Stomach (tissue), 9 donors: ENCODE data around the gene CUX1. TPM values are rescaled to one million over a fixed set of nuclear protein-coding genes. Genes with fewer than 3 reads are reported as not detected.

Experiments
- DNase-seq, 2 donors: peaks; one replicate each; pipeline versions ENCODE4 v3.0.0 to v3.0.0-alpha.2; 2013 to 2019
- H3K27ac ChIP-seq, 5 donors: fragments of 200-600 bp in 4 of 5; sonication (generic) in 4 of 5; one replicate each; pipeline ENCODE4 v1.5.1; 2013 to 2019; ENCODE audit warnings: mild to moderate bottlenecking in 1 of 5, moderate library complexity in 1 of 5
- H3K27me3 ChIP-seq, 3 donors: fragments of 200-600 bp; sonication (generic); one replicate each; pipeline ENCODE4 v1.5.1; 2017 to 2019; ENCODE audit warnings: mixed run types in 1 of 3
- H3K36me3 ChIP-seq, 4 donors: fragments of 200-600 bp; sonication (generic); 1 replicate in 3 of 4; 2 replicates in 1 of 4; pipeline ENCODE4 v1.5.1; 2016 to 2019
- H3K4me1 ChIP-seq, 4 donors: fragments of 200-600 bp; sonication (generic); one replicate each; pipeline ENCODE4 v1.5.1; 2016 to 2019
- H3K4me3 ChIP-seq, 4 donors: fragments of 200-600 bp; sonication (generic) in 3 of 4; one replicate each; pipeline ENCODE4 v1.5.1; 2016 to 2019; ENCODE audit warnings: mild to moderate bottlenecking in 1 of 4
- H3K9me3 ChIP-seq, 4 donors: fragments of 200-600 bp; sonication (generic); one replicate each; pipeline ENCODE4 v1.5.1; 2016 to 2019
- EP300 ChIP-seq: sonication (generic); formaldehyde crosslinking; IDR thresholded peaks from one replicate; pipeline ENCODE4 v1.6.1; 2017; ENCODE audit warnings: antibody characterized with exemption
- POLR2A ChIP-seq, 4 donors: fragments of 450-650 bp; IDR thresholded peaks; one replicate each; pipeline ENCODE4 v1.6.1; 2016; ENCODE audit warnings: antibody characterized with exemption in 4 of 4, control low read depth in 2 of 4, mild to moderate bottlenecking in 1 of 4, moderate library complexity in 1 of 4
- POLR2AphosphoS5 ChIP-seq, 3 donors: sonication (generic); formaldehyde crosslinking; IDR thresholded peaks; one replicate each; pipeline ENCODE4 v1.6.1; 2016; ENCODE audit warnings: antibody characterized with exemption in 3 of 3
- WGBS, 5 donors: extraction: QIAGEN DNeasy Blood & Tissue Kit in 3 of 5; methylation state at CpG; one replicate each; pipeline versions ENCODE4 v1.1.5 to v1.1.7; 2013 to 2018; 5-methylcytosine and 5-hydroxymethylcytosine counted together
- intact Hi-C: fragments of 100-400 bp; cut with DNase I; formaldehyde crosslinking; loops from one replicate; pipeline ENCODE4 v1.15.1; 2023; ENCODE audit warnings: low total_unique reads
- polyA plus RNA-seq, 3 donors: library from polyadenylated mRNA; stranded (reverse); fragments of 200-250 nt; gene quantifications; one replicate each; pipeline ENCODE4 v1.2.3, GENCODE V29; 2013
- total RNA-seq, 5 donors: library from RNA; depleted of rRNA; stranded (reverse); fragments of >200 nt; gene quantifications; one replicate each; pipeline versions ENCODE4 v1.1.0 to v1.2.3, GENCODE V29; 2014 to 2016
- TF ChIP-seq, protein P1 (sequence below), 7 experiments: fragments of 450-650 bp in 4 of 7; fragments of 200-600 bp in 3 of 7; sonication (generic) in 3 of 7; IDR thresholded peaks; one replicate each; pipeline ENCODE4 v1.5.1; 2016 to 2019; ENCODE audit warnings: antibody characterized with exemption in 7 of 7, control low read depth in 2 of 7, mild to moderate bottlenecking in 1 of 7
- donor health status: healthy with polysubstance abuse.
- donor health status: Bipolar disorder and iron deficiency.
- donor health status: healthy.

CUX1 gene
- total and polyA plus RNA-seq, 8 donors = 24.7 to 201 (median 54.7) TPM

GRCh38 chr7:102302025-102302424, 484.6 kb downstream of the CUX1 start:
- DNase-seq = no peak
- no peak for TF ChIP-seq POLR2AphosphoS5 (IDR thresholded peaks at IDR 0.05)
- TF ChIP-seq, protein P1, sequence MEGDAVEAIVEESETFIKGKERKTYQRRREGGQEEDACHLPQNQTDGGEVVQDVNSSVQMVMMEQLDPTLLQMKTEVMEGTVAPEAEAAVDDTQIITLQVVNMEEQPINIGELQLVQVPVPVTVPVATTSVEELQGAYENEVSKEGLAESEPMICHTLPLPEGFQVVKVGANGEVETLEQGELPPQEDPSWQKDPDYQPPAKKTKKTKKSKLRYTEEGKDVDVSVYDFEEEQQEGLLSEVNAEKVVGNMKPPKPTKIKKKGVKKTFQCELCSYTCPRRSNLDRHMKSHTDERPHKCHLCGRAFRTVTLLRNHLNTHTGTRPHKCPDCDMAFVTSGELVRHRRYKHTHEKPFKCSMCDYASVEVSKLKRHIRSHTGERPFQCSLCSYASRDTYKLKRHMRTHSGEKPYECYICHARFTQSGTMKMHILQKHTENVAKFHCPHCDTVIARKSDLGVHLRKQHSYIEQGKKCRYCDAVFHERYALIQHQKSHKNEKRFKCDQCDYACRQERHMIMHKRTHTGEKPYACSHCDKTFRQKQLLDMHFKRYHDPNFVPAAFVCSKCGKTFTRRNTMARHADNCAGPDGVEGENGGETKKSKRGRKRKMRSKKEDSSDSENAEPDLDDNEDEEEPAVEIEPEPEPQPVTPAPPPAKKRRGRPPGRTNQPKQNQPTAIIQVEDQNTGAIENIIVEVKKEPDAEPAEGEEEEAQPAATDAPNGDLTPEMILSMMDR (IDR thresholded peaks at IDR 0.05) = no peak
- no peak for TF ChIP-seq POLR2A (IDR thresholded peaks at IDR 0.05)
- no peak for TF ChIP-seq EP300
- Histone ChIP-seq H3K27ac (no peak overlapping the region), H3K36me3 (no peaks in the 10 kb centered on the region), H3K9me3 (no peaks in the 10 kb centered on the region), H3K4me1 (peaks cover 1 to 21% (median 9%) of the 10 kb centered on the region in 4 donors), H3K27me3 (peaks cover 0 to 34% (median 0%) of the 10 kb centered on the region in 3 donors), H3K4me3 (no peak overlapping the region)
- 78 to 93% (median 91%) methylated on average over 4 to 6 of the region's 6 CpGs for WGBS, 5 donors
- intact Hi-C loops = no loop called here

GRCh38 chr7:102303669-102304422, 486.4 kb downstream of the CUX1 start:
- intact Hi-C loops = no loop called here
- Histone ChIP-seq H3K36me3 (peaks cover 0 to 7% (median 1%) of the 10 kb centered on the region in 4 donors), H3K27me3 (peaks cover 0 to 24% (median 0%) of the 10 kb centered on the region in 3 donors), H3K4me1 (peaks cover 7 to 32% (median 14%) of the 10 kb centered on the region in 4 donors), H3K9me3 (no peaks in the 10 kb centered on the region), H3K4me3 (no peak overlapping the region), H3K27ac (peak overlapping the region in 2 of 5 donors; percentile 10 to 47)
- no peak for DNase-seq
- WGBS, 5 donors = 78 to 84% (median 83%) methylated on average over 5 to 13 of the region's 13 CpGs
- TF ChIP-seq POLR2AphosphoS5 (IDR thresholded peaks at IDR 0.05) (no peak), POLR2A (IDR thresholded peaks at IDR 0.05) (no peak), EP300 (no peak)
- TF ChIP-seq, protein P1 (IDR thresholded peaks at IDR 0.05) = no peak

GRCh38 chr7:102304668-102305067, 487.2 kb downstream of the CUX1 start:
- Histone ChIP-seq H3K4me3 (no peak overlapping the region), H3K4me1 (peaks cover 7 to 32% (median 14%) of the 10 kb centered on the region in 4 donors), H3K27me3 (peaks cover 0 to 15% (median 0%) of the 10 kb centered on the region in 3 donors), H3K27ac (peak overlapping the region in 3 of 5 donors; percentile 7 to 47 (median 24)), H3K36me3 (peaks cover 0 to 10% (median 6%) of the 10 kb centered on the region in 4 donors), H3K9me3 (no peaks in the 10 kb centered on the region)
- peak in 1 of 2 donors; percentile 1 for DNase-seq
- TF ChIP-seq, protein P1 (IDR thresholded peaks at IDR 0.05) = no peak
- WGBS, 5 donors = 61 to 79% (median 75%) methylated on average over 11 of the region's 11 CpGs
- intact Hi-C loops = no loop called here

- no peak for DNase-seq
- Histone ChIP-seq H3K27ac (peak overlapping the region in 1 of 5 donors; percentile 47), H3K36me3 (peaks cover 0 to 17% (median 9%) of the 10 kb centered on the region in 4 donors), H3K4me1 (peaks cover 7 to 23% (median 12%) of the 10 kb centered on the region in 4 donors), H3K27me3 (peaks cover 0 to 6% (median 0%) of the 10 kb centered on the region in 3 donors), H3K9me3 (no peaks in the 10 kb centered on the region), H3K4me3 (no peak overlapping the region)
- 87 to 93% (median 88%) methylated on average over 17 of the region's 17 CpGs for WGBS, 5 donors
- intact Hi-C loops = no loop called here
- TF ChIP-seq, protein P1 (IDR thresholded peaks at IDR 0.05) = no peak
- TF ChIP-seq POLR2A (IDR thresholded peaks at IDR 0.05) = no peak
- TF ChIP-seq EP300 = no peak
- no peak for TF ChIP-seq POLR2AphosphoS5 (IDR thresholded peaks at IDR 0.05)
Measured at GRCh38 chr7:102305414-102306268, 488.2 kb downstream of the CUX1 start.
